OCI-LY7 (cell line): ENCODE data around the gene RRM1.

Experiments used
- CTCF ChIP-seq: fragments of 200-600 bp; sonication (generic); conservative IDR thresholded peaks from 2 replicates; pipeline ENCODE4 v1.5.1; 2014; ENCODE audit warnings: mild to moderate bottlenecking, antibody characterized with exemption, low read length, moderate library complexity, mixed read lengths
- EZH2phosphoT487 ChIP-seq: fragments of 200-600 bp; sonication (generic); IDR thresholded peaks from 2 replicates; pipeline ENCODE4 v1.6.1; 2018; ENCODE audit warnings: low read depth, borderline replicate concordance, mild to moderate bottlenecking, mixed run types, antibody characterized with exemption, low read length, moderate library complexity, mixed read lengths

- TF ChIP-seq CTCF (no peak), EZH2phosphoT487 (no peak)
Observed at GRCh38 chr11:4093519-4094347, 866 bp upstream of the RRM1 start.
